GM23338 (cell line): Measurements from ENCODE around the gene FMN2. TPM values are rescaled to one million over a fixed set of nuclear protein-coding genes. Genes with fewer than 3 reads are reported as not detected.

Source experiments
- ATAC-seq: fragments of 200-7000 bp; cut with Tn5 transposase; 3 replicates; pipeline ENCODE4 v1.9.1; 2020
- DNase-seq: peaks from one replicate; pipeline ENCODE4 v3.0.0-alpha.2; 2015; ENCODE audit warnings: low spot score
- H2AFZ ChIP-seq: fragments of 200-600 bp; sonication (generic); 2 replicates; pipeline ENCODE4 v1.8.0; 2016; ENCODE audit warnings: antibody characterized with exemption, mild to moderate bottlenecking, moderate library complexity
- H3F3A ChIP-seq: fragments of 200-600 bp; sonication (generic); replicated peaks from 2 replicates; pipeline ENCODE4 v1.8.0; 2017; ENCODE audit warnings: antibody characterized with exemption, mixed run types, low read depth
- H3K27ac ChIP-seq: fragments of 200-600 bp; sonication (generic); 2 replicates; pipeline ENCODE4 v1.6.1; 2016; ENCODE audit warnings: low read depth
- H3K27me3 ChIP-seq: fragments of 200-600 bp; sonication (generic); 2 replicates; pipeline ENCODE4 v1.8.0; 2016; ENCODE audit warnings: mild to moderate bottlenecking, mixed run types, moderate library complexity; ENCODE audit not compliant: insufficient read depth
- H3K36me3 ChIP-seq: fragments of 200-600 bp; sonication (generic); 2 replicates; pipeline ENCODE4 v1.8.0; 2016; ENCODE audit warnings: mild to moderate bottlenecking; ENCODE audit not compliant: insufficient read depth
- H3K4me1 ChIP-seq: fragments of 200-600 bp; sonication (generic); 2 replicates; pipeline ENCODE4 v1.8.0; 2016; ENCODE audit warnings: mild to moderate bottlenecking, moderate library complexity; ENCODE audit not compliant: insufficient read depth
- H3K4me2 ChIP-seq: fragments of 200-600 bp; sonication (generic); 2 replicates; pipeline ENCODE4 v1.7.1; 2017; ENCODE audit warnings: mixed run types
- H3K4me3 ChIP-seq: fragments of 200-600 bp; sonication (generic); 2 replicates; pipeline ENCODE4 v1.6.1; 2016; ENCODE audit warnings: mixed run types
- H3K79me2 ChIP-seq: fragments of 200-600 bp; sonication (generic); replicated peaks from 2 replicates; pipeline ENCODE4 v1.8.0; 2017; ENCODE audit warnings: mild to moderate bottlenecking; ENCODE audit not compliant: insufficient read depth
- H3K9me2 ChIP-seq: fragments of 200-600 bp; sonication (generic); 2 replicates; pipeline ENCODE4 v1.8.0; 2017; ENCODE audit not compliant: insufficient read depth
- H4K20me1 ChIP-seq: fragments of 200-600 bp; sonication (generic); replicated peaks from 2 replicates; pipeline ENCODE4 v1.8.0; 2017; ENCODE audit warnings: mild to moderate bottlenecking; ENCODE audit not compliant: insufficient read depth
- H3K27ac Mint-ChIP-seq: 2 replicates; pipeline ENCODE4 v1.8.0; 2020; ENCODE audit warnings: inconsistent platforms, mild to moderate bottlenecking, moderate library complexity, mixed read lengths
- H3K27me3 Mint-ChIP-seq: 3 replicates; pipeline ENCODE4 v1.8.0; 2022; ENCODE audit warnings: low read depth, mild to moderate bottlenecking, moderate library complexity, mixed read lengths, inconsistent platforms; ENCODE audit not compliant: insufficient read depth, poor library complexity
- H3K36me3 Mint-ChIP-seq: 3 replicates; pipeline ENCODE4 v1.8.0; 2021; ENCODE audit warnings: low read depth, mild to moderate bottlenecking, inconsistent platforms, moderate library complexity, mixed read lengths
- H3K4me1 Mint-ChIP-seq: 3 replicates; pipeline ENCODE4 v1.8.0; 2020; ENCODE audit warnings: mild to moderate bottlenecking, inconsistent platforms, mixed read lengths
- H3K4me3 Mint-ChIP-seq: 3 replicates; pipeline ENCODE4 v1.8.0; 2021; ENCODE audit warnings: moderate library complexity, mild to moderate bottlenecking, inconsistent platforms, mixed read lengths
- H3K9me3 Mint-ChIP-seq: 3 replicates; pipeline ENCODE4 v1.8.0; 2020; ENCODE audit warnings: moderate library complexity, mild to moderate bottlenecking, inconsistent platforms, mixed read lengths
- CREB1 ChIP-seq: fragments of 250-450 bp; sonication (Bioruptor Pico); IDR thresholded peaks from 2 replicates; pipeline ENCODE4 v1.5.0; 2020; ENCODE audit warnings: low read depth, mild to moderate bottlenecking, moderate library complexity
- CTCF ChIP-seq, 2 experiments: fragments of 200-600 bp in 1 of 2; sonication (generic) in 1 of 2; conservative IDR thresholded peaks; 2 replicates each; pipeline versions ENCODE4 v1.5.1 to v1.6.1; 2016 to 2017; ENCODE audit warnings: antibody characterized with exemption in 2 of 2, low read depth in 2 of 2, mild to moderate bottlenecking in 2 of 2, moderate library complexity in 1 of 2
- ETS1 ChIP-seq: IDR thresholded peaks from 2 replicates; pipeline ENCODE4 v1.6.1; 2016; ENCODE audit warnings: antibody characterized with exemption
- EZH2 ChIP-seq: fragments of 200-600 bp; sonication (generic); IDR thresholded peaks from one replicate; pipeline ENCODE4 v1.8.0; 2017; ENCODE audit warnings: antibody characterized with exemption, mild to moderate bottlenecking, low read depth; ENCODE audit not compliant: unreplicated experiment
- EZH2phosphoT487 ChIP-seq: fragments of 200-600 bp; sonication (generic); IDR thresholded peaks from one replicate; pipeline ENCODE4 v1.8.1; 2018; ENCODE audit warnings: antibody characterized with exemption; ENCODE audit not compliant: unreplicated experiment
- JUNB ChIP-seq: IDR thresholded peaks from one replicate; pipeline ENCODE4 v1.6.1; 2016; ENCODE audit warnings: antibody characterized with exemption; ENCODE audit not compliant: unreplicated experiment
- NANOG ChIP-seq: IDR thresholded peaks from 2 replicates; pipeline ENCODE4 v1.6.1; 2016; ENCODE audit warnings: antibody characterized with exemption, borderline replicate concordance
- POLR2AphosphoS5 ChIP-seq: IDR thresholded peaks from 2 replicates; pipeline ENCODE4 v1.6.1; 2016; ENCODE audit warnings: antibody characterized with exemption, low read depth
- REST ChIP-seq: IDR thresholded peaks from one replicate; pipeline ENCODE4 v1.6.1; 2018; ENCODE audit warnings: antibody characterized with exemption; ENCODE audit not compliant: unreplicated experiment
- STAT1 ChIP-seq: IDR thresholded peaks from one replicate; pipeline ENCODE4 v1.6.1; 2016; ENCODE audit warnings: antibody characterized with exemption; ENCODE audit not compliant: unreplicated experiment
- ZNF114 ChIP-seq: fragments of 250-450 bp; sonication (Bioruptor Pico); IDR thresholded peaks from 2 replicates; pipeline ENCODE4 v1.5.0; 2020; ENCODE audit warnings: mild to moderate bottlenecking, moderate library complexity
- ZNF331 ChIP-seq: fragments of 250-450 bp; sonication (Bioruptor Pico); IDR thresholded peaks from 2 replicates; pipeline ENCODE4 v1.5.0; 2020; ENCODE audit warnings: low read depth, mild to moderate bottlenecking, moderate library complexity
- polyA plus RNA-seq: library from polyadenylated mRNA; unstranded; fragments of >200 nt; fragmentation: Nextera tagmentation; extraction: Ambion mirVana; gene quantifications from 2 replicates; pipeline ENCODE4 v1.2.1, GENCODE V29; 2016
- total RNA-seq: library from RNA; depleted of rRNA; stranded (reverse); fragments of >200 nt; shearing (Covaris generic); gene quantifications from 2 replicates; pipeline ENCODE4 v1.2.3, GENCODE V29; 2014

FMN2 gene
- total and polyA plus RNA-seq, 2 experiments from 2014 or later = 1.5 to 2.5 TPM

GRCh38 chr1:240294566-240294965 is 202.9 kb downstream of the FMN2 start (continued):
- TF ChIP-seq CTCF (conservative IDR thresholded peaks at IDR 0.05; ENCODE audit: low read depth in 2 of 2) (peak; percentile 36 to 49), ZNF114 (CRISPR knock-in tag) (no peak), EZH2 (no peak), STAT1 (no peak), CREB1 (no peak)

GRCh38 chr1:240295811-240296210 is 204.1 kb downstream of the FMN2 start:
- Histone ChIP-seq H3K36me3 (no peaks in the 10 kb centered on the region), H3K4me2 (no peak overlapping the region), H3K27me3 (no peaks in the 10 kb centered on the region), H2AFZ (no peak overlapping the region), H3F3A (no peaks in the 10 kb centered on the region), H3K9me2 (no peaks in the 10 kb centered on the region), H4K20me1 (no peaks in the 10 kb centered on the region), H3K4me3 (no peak overlapping the region), H3K79me2 (no peaks in the 10 kb centered on the region), H3K4me1 (no peaks in the 10 kb centered on the region), H3K27ac (no peak overlapping the region)
- DNase-seq = no peak
- Mint-ChIP-seq H3K9me3 (no peaks in the 10 kb centered on the region), H3K36me3 (no peaks in the 10 kb centered on the region), H3K27me3 (no peaks in the 10 kb centered on the region), H3K4me3 (no peak overlapping the region), H3K4me1 (peaks cover 9% of the 10 kb centered on the region; the same call in 2 of the 3 replicates), H3K27ac (no peak overlapping the region)
- no peak for ATAC-seq
- TF ChIP-seq ZNF331 (CRISPR knock-in tag) (no peak), ZNF114 (CRISPR knock-in tag) (no peak), EZH2 (no peak), CREB1 (no peak), EZH2phosphoT487 (no peak), STAT1 (no peak), POLR2AphosphoS5 (no peak), ETS1 (no peak), CTCF (conservative IDR thresholded peaks at IDR 0.05; ENCODE audit: low read depth in 2 of 2) (no peak), REST (no peak), NANOG (no peak), JUNB (no peak)
